Gastrocnemius medialis (tissue), 4 donors: ENCODE measurements around the gene THSD4.

Experiments used
- POLR2A ChIP-seq, 2 donors: fragments of 450-650 bp; IDR thresholded peaks; one replicate each; pipeline ENCODE4 v1.6.1; 2017; ENCODE audit warnings: antibody characterized with exemption in 2 of 2, mild to moderate bottlenecking in 2 of 2, moderate library complexity in 2 of 2
- TF ChIP-seq, protein P1 (sequence below), 5 experiments: fragments of 450-650 bp in 3 of 5; fragments of 200-600 bp in 2 of 5; sonication (generic) in 2 of 5; IDR thresholded peaks in 4 of 5; conservative IDR thresholded peaks in 1 of 5; 1 replicate in 4 of 5; 2 replicates in 1 of 5; pipeline ENCODE4 v1.5.1; 2016 to 2019; ENCODE audit warnings: antibody characterized with exemption in 5 of 5, mild to moderate bottlenecking in 3 of 5, moderate library complexity in 3 of 5

DNA sequence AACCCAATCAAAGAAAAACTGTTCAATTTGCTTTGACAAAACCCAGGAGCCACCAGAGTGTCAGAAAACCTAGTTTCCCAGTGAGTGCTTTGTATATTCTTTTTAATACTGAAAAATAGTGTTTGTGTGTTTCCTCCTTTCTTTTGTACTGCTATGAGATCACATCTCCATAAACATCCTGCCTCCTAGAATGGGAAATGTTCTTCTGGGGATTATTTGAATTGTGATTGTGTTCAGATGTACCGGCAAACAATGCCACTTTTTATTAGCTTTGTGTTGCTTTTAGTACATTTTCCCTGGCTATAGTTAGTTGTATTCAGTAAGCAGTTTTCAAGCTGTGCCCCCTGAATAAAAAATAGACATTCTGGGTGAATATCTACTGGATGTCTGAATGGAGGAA lies 547.0 kb downstream of the THSD4 start:
- no peak for TF ChIP-seq POLR2A (IDR thresholded peaks at IDR 0.05)
- TF ChIP-seq, protein P1, sequence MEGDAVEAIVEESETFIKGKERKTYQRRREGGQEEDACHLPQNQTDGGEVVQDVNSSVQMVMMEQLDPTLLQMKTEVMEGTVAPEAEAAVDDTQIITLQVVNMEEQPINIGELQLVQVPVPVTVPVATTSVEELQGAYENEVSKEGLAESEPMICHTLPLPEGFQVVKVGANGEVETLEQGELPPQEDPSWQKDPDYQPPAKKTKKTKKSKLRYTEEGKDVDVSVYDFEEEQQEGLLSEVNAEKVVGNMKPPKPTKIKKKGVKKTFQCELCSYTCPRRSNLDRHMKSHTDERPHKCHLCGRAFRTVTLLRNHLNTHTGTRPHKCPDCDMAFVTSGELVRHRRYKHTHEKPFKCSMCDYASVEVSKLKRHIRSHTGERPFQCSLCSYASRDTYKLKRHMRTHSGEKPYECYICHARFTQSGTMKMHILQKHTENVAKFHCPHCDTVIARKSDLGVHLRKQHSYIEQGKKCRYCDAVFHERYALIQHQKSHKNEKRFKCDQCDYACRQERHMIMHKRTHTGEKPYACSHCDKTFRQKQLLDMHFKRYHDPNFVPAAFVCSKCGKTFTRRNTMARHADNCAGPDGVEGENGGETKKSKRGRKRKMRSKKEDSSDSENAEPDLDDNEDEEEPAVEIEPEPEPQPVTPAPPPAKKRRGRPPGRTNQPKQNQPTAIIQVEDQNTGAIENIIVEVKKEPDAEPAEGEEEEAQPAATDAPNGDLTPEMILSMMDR (IDR thresholded peaks at IDR 0.05 in 4 of 5, conservative IDR thresholded peaks at IDR 0.05 in 1 of 5) = no peak
